Activated CD8-positive, alpha-beta memory T cell treated with anti-CD3 and anti-CD28 coated beads, Interleukin-2, amount 10 ng/mL, durations not matched to agents 7 days and 5 days (primary cell): ENCODE measurements around the gene INVS. TPM values are rescaled to one million over a fixed set of nuclear protein-coding genes. Genes with fewer than 3 reads are reported as not detected.
"Not testable (repeated sequence)": the region's sequence is repeated elsewhere in the genome, so short reads cannot be mapped to it uniquely, and the experiment has no call there.

ENCODE experiments used
- ATAC-seq: fragments of 150-1000 bp; cut with Tn5 transposase; one replicate; pipeline ENCODE4 v1.10.0; 2021; ENCODE audit warnings: moderate library complexity
- CTCF ChIA-PET: fragments of 350-600 bp; sonication (Branson Sonifier 250); formaldehyde crosslinking; loops from one replicate; lab custom pipeline; 2021; ENCODE audit warnings: antibody characterized with exemption; lab: Charles Lee
- DNase-seq: peaks from one replicate; pipeline ENCODE4 v3.0.0-alpha.2; 2020
- H3K27ac Mint-ChIP-seq: one replicate; pipeline ENCODE4 v1.8.0; 2021; ENCODE audit warnings: mild to moderate bottlenecking, mixed read lengths
- H3K27me3 Mint-ChIP-seq: one replicate; pipeline ENCODE4 v1.8.0; 2021; ENCODE audit warnings: mixed read lengths
- H3K36me3 Mint-ChIP-seq: one replicate; pipeline ENCODE4 v1.8.0; 2021; ENCODE audit warnings: mild to moderate bottlenecking, mixed read lengths
- H3K4me1 Mint-ChIP-seq: one replicate; pipeline ENCODE4 v1.8.0; 2021; ENCODE audit warnings: mixed read lengths
- H3K4me3 Mint-ChIP-seq: one replicate; pipeline ENCODE4 v1.8.0; 2021; ENCODE audit warnings: mild to moderate bottlenecking, moderate library complexity, mixed read lengths
- H3K9me3 Mint-ChIP-seq: one replicate; pipeline ENCODE4 v1.8.0; 2022; ENCODE audit warnings: low read depth, mixed read lengths
- total RNA-seq, 2 experiments: library from RNA; stranded (reverse); gene quantifications; one replicate each; pipeline ENCODE4 v1.2.3, GENCODE V29; 2021

Gene INVS, protein sequence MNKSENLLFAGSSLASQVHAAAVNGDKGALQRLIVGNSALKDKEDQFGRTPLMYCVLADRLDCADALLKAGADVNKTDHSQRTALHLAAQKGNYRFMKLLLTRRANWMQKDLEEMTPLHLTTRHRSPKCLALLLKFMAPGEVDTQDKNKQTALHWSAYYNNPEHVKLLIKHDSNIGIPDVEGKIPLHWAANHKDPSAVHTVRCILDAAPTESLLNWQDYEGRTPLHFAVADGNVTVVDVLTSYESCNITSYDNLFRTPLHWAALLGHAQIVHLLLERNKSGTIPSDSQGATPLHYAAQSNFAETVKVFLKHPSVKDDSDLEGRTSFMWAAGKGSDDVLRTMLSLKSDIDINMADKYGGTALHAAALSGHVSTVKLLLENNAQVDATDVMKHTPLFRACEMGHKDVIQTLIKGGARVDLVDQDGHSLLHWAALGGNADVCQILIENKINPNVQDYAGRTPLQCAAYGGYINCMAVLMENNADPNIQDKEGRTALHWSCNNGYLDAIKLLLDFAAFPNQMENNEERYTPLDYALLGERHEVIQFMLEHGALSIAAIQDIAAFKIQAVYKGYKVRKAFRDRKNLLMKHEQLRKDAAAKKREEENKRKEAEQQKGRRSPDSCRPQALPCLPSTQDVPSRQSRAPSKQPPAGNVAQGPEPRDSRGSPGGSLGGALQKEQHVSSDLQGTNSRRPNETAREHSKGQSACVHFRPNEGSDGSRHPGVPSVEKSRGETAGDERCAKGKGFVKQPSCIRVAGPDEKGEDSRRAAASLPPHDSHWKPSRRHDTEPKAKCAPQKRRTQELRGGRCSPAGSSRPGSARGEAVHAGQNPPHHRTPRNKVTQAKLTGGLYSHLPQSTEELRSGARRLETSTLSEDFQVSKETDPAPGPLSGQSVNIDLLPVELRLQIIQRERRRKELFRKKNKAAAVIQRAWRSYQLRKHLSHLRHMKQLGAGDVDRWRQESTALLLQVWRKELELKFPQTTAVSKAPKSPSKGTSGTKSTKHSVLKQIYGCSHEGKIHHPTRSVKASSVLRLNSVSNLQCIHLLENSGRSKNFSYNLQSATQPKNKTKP
- 10 to 100 TPM; 21.3 TPM for total RNA-seq

DNA sequence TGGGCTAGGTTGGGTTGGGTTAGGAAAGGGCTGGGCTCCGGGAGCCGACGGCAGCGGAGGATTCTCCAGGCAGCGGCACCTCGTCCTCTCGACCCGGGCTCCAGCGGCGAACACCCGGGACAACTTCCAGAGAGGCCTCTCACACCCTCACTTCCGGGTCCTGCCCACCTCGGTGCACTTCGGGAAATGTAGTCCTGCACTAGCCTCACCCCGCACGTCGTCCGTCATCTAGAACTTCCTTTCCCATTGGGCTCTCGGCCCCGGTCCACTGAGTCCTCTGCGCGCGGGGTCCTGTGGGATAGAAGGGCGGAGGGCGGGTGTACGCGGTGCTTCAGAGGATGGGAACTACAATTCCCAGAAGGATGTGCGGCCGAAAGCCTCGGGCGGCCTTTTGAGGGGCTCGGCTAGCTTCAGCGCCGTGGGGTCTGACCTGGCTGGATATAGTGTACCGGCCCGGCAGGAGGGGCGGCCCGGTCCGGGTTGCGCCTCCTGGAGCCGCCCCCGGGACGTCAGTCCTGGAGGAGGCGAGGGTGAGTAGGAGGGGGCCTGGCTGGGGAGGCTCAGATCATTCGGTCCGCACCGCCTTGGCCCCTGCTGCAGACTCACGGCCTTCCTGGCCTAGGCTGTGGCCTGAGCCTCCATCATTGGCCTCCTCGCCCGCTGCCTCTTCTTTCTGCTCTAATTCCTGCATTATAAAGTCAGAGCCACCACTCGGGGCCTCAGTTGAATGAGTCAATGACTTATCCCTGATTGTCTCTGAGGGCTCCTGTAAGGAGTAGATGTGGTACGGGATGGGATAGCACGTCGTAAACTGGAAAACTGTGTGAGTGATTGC is at the start of gene INVS, which contains the start of gene ERP44:
Gene INVS, plus strand, starts transcription at position 357 of the 835 bp plus-strand sequence. CDS start 5,279 bp downstream, outside the sequence.
Gene ERP44, minus strand, starts transcription at position 114 of the 835 bp plus-strand sequence. CDS start 160 bp downstream, outside the sequence.
- CTCF ChIA-PET, result no interaction called here
- H3K9me3 Mint-ChIP-seq, result no peaks in the 10 kb centered on the region
- ATAC-seq (peak; percentile 99), DNase-seq (peak; percentile 99)
- H3K27ac Mint-ChIP-seq, result peak within 1 kb of the TSS; percentile 95
- H3K36me3 Mint-ChIP-seq, result peaks cover 5% of the 10 kb centered on the region
- H3K4me1 Mint-ChIP-seq, result peaks cover 23% of the 10 kb centered on the region
- peak within 1 kb of the TSS; percentile 99 for H3K4me3 Mint-ChIP-seq
- no peaks in the 10 kb centered on the region for H3K27me3 Mint-ChIP-seq

DNA sequence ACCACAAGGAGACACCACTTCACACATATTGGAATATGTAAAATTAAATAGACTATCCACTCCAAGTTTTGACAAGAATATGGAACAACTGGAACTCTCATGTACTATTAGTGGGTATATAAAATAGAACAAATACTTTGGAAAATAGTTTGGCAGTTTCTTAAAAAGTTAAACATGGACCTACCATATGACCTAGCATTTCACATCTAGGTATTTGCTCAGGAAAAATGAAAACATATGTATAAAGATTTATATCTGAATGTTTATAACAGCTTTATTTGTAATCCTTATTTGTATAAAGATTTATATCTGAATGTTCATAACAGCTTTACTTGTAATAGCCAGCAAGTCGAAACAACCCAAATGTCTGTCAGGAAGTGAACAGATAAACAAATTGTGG is 49.5 kb upstream of the INVS start:
- peaks cover 37% of the 10 kb centered on the region for H3K36me3 Mint-ChIP-seq
- H3K4me1 Mint-ChIP-seq, result no peaks in the 10 kb centered on the region
- no peak overlapping the region for H3K27ac Mint-ChIP-seq
- no peak for ATAC-seq
- H3K9me3 Mint-ChIP-seq, result no peaks in the 10 kb centered on the region
- no peaks in the 10 kb centered on the region for H3K27me3 Mint-ChIP-seq
- H3K4me3 Mint-ChIP-seq, result no peak overlapping the region
- DNase-seq, result no peak
- CTCF ChIA-PET, result no interaction called here

DNA sequence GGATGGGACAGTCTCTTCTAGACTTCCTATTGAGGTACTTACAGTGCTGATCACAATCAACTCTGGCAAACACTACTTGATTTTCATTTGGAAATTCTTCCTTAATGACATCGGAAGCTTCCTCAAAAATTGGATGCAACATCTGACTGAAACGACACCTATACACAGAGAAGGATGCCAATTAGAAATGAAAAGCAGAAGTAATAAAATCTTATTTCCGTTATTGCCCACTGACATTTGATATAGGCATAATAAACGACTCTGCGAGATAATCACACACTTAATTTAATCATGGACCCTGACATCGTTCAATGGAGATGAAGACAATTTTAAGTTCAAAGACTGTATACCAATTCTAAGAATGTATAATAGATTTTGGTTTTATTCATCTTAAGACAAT is 46.7 kb upstream of the INVS start:
- peaks cover 24% of the 10 kb centered on the region for H3K36me3 Mint-ChIP-seq
- H3K27ac Mint-ChIP-seq, result no peak overlapping the region
- no peaks in the 10 kb centered on the region for H3K4me1 Mint-ChIP-seq
- H3K9me3 Mint-ChIP-seq, result no peaks in the 10 kb centered on the region
- H3K4me3 Mint-ChIP-seq, result no peak overlapping the region
- CTCF ChIA-PET, result no interaction called here
- ATAC-seq, result no peak
- no peaks in the 10 kb centered on the region for H3K27me3 Mint-ChIP-seq
- DNase-seq, result no peak

DNA sequence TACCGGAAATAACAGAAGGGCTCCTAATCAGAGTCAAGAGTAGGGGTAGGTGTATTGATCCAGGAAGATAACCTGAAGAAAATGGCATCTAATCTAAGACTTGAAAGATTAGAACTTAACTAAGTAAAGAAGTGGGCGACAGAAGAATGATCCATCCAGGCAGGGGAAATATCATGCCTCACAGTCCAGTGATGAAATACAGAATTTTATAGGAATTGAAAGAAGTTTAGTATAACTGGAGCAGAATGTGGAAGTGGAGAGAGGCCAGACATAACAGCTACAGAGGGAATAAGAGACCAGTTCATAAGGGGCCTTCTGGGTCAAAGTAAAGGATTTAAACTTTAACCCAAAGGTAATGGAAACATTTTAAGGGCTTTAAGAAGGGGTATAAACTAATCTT is 42.5 kb upstream of the INVS start:
- DNase-seq, result no peak
- peaks cover 17% of the 10 kb centered on the region for H3K36me3 Mint-ChIP-seq
- no peaks in the 10 kb centered on the region for H3K27me3 Mint-ChIP-seq
- CTCF ChIA-PET, result no interaction called here
- no peak for ATAC-seq
- no peaks in the 10 kb centered on the region for H3K4me1 Mint-ChIP-seq
- no peak overlapping the region for H3K27ac Mint-ChIP-seq
- H3K4me3 Mint-ChIP-seq, result no peak overlapping the region
- H3K9me3 Mint-ChIP-seq, result no peaks in the 10 kb centered on the region

DNA sequence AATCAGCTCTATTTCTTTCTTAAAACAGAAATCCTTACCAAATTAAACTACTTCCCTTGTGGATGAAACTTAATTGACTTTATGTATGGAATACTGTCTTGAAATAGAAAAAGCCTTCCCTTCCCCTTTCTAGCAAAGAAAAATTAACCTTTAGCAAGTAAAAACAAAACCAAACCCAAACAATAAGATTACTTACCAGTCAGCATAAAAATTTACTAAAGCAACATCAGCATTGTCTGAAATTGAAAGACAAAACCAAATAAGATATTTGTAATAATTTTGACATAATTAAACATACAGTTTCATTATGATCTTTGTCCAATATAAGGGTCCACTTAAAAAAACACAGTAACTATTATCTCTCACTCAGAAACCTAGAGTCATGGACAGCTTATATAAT is 41.4 kb upstream of the INVS start:
- no peak for ATAC-seq
- no peaks in the 10 kb centered on the region for H3K4me1 Mint-ChIP-seq
- DNase-seq, result no peak
- CTCF ChIA-PET, result no interaction called here
- H3K27ac Mint-ChIP-seq, result no peak overlapping the region
- no peaks in the 10 kb centered on the region for H3K9me3 Mint-ChIP-seq
- H3K36me3 Mint-ChIP-seq, result peaks cover 14% of the 10 kb centered on the region
- H3K27me3 Mint-ChIP-seq, result no peaks in the 10 kb centered on the region
- no peak overlapping the region for H3K4me3 Mint-ChIP-seq

DNA sequence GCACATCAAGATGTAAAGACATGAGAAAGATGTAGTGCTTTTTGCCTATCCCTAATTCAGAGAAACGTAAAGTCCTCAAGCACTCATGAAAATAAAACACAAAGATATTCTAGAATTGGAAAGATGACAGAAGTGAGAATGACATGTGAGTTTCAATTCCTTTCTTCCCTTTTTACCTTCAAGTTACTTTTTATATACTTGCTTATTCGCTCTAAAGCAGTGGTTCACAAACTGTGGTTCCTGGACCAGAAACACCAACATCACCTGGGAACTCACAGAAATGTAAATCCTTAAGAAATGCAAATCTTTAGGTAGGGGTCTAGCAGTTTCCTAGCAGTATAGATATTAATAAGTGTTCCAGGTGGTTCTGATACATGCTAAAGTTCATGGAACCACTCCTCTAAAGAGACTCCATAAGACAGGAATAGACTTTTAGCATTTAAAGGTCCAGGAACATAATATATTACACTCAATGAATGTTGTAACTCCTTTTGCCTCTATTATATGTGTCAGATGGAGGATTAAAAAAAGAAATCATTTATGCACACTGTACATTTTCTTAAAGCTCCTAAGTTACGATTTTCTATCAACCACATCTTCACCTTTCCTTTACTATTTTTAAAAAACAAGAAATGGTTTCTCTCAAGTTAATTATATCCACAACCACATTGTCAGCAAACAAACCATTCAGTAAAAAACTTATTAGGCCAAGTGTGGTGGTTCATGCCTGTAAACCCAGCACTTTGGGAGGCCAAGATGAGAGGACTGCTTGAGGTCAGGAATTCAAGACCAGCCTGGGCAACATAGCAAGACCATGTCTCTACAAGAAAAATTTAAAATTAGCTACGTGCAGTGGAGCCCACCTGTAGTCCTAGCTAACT is 40.1 kb upstream of the INVS start:
- H3K27ac Mint-ChIP-seq, result no peak overlapping the region
- DNase-seq, result no peak
- no peaks in the 10 kb centered on the region for H3K27me3 Mint-ChIP-seq
- peaks cover 14% of the 10 kb centered on the region for H3K36me3 Mint-ChIP-seq
- no peaks in the 10 kb centered on the region for H3K9me3 Mint-ChIP-seq
- no peak overlapping the region for H3K4me3 Mint-ChIP-seq
- no peaks in the 10 kb centered on the region for H3K4me1 Mint-ChIP-seq
- CTCF ChIA-PET, result no interaction called here
- ATAC-seq, result no peak

DNA sequence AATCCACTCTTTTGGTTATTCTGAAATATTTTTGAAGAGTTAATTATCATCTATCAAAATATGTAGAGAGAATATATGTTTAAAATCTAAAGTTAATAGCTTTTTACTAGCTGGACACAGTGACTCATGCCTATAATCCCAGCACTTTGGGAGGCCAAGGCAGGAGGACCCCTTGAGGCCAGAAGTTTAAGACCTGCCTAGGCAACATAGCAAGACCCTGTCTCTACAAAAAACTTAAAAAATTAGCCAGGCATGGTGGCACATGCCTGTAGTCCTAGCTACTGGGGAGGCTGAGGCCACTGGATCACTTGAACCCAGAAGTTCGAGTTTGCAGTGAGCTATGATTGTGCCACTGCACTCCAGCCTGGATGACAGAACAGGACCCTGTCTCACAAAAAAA is 36.4 kb upstream of the INVS start:
- DNase-seq, ATAC-seq, H3K27me3 Mint-ChIP-seq, H3K4me3 Mint-ChIP-seq, H3K9me3 Mint-ChIP-seq, H3K4me1 Mint-ChIP-seq, H3K27ac Mint-ChIP-seq: not testable (repeated sequence)
- H3K36me3 Mint-ChIP-seq, result peaks cover 16% of the 10 kb centered on the region
- CTCF ChIA-PET, result interaction anchor here (0.8 kb wide), 1 partner anchor 10 kb away, joined by 3 read pairs; no protein-coding TSS in a partner anchor

DNA sequence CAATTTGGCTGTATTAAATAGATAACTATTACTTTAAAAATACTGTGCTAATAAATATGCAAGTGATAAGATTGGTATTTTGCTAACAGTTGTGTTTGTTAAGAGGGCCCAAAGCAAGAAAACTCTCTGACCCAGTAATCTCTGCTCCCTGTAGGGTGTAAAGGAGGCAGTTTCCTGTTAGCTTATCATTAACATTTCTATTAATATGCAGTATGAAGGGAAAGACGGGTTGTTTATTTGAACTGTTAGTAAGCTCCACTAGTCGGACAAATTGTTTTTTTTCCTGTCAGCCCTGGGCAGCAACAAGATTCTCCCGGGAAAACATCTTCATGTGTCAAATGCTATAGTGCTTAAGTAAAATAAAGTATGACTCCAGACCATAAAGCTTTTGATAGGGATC is 35.9 kb upstream of the INVS start:
- no peaks in the 10 kb centered on the region for H3K27me3 Mint-ChIP-seq
- peaks cover 9% of the 10 kb centered on the region for H3K4me1 Mint-ChIP-seq
- H3K27ac Mint-ChIP-seq, result no peak overlapping the region
- ATAC-seq (no peak), DNase-seq (no peak)
- no peaks in the 10 kb centered on the region for H3K9me3 Mint-ChIP-seq
- no peak overlapping the region for H3K4me3 Mint-ChIP-seq
- CTCF ChIA-PET, result interaction anchor here (0.8 kb wide), 1 partner anchor 10 kb away, joined by 3 read pairs; no protein-coding TSS in a partner anchor
- H3K36me3 Mint-ChIP-seq, result peaks cover 16% of the 10 kb centered on the region

DNA sequence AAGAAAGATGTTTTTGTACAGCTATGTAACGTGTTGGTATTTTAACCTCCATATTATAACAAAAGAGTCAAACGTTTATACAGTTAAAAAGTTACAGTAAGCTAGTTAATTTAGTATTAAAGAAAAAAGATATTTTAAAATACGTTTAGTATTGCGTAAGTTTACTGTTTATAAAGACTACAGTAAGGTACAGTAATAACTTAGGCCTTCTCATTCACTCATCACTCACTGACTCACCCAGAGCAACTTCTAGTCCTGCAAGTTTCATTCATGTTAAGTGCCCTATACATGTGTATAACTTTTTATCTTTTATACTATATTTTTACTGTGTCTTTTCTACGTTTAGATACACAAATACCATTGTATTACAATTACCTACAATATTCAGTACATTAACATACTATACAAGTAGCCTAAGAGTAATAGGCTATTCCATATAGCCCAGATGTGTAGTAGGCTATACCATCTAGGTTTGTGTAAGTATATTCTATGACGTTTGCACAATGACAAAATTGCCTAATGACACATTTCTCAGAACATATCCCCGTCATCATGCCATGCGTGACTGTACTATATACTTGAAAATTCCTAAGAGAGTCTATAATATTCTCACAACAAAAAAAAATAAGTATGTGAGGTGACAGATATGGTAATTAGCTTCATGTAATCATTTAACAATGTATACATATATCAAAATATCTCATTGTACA is 34.0 kb upstream of the INVS start:
- peaks cover 9% of the 10 kb centered on the region for H3K4me1 Mint-ChIP-seq
- CTCF ChIA-PET, result no interaction called here

DNA sequence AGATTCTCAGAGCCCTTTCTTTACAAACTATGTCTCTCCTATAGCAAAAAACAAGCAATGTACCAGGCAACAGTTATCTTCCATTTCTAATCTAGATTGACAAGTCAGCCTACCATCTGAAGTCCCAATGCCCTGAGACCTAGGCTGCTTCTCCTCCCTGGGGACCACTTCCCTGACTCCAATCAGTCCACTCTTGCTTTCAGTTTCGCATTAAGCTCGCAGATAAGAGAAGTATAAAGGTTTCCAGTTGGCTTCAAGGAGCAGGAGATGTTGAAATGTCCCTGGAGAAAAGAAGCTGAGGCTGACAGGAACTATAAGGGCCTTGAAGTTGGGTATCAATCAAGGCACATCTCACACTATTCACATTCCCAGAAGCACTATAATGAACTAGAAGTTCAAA is 32.5 kb upstream of the INVS start:
- DNase-seq, result no peak
- Mint-ChIP-seq H3K27ac (no peak overlapping the region), H3K4me3 (no peak overlapping the region), H3K27me3 (no peaks in the 10 kb centered on the region), H3K36me3 (peaks cover 10% of the 10 kb centered on the region), H3K9me3 (no peaks in the 10 kb centered on the region), H3K4me1 (peaks cover 13% of the 10 kb centered on the region)
- CTCF ChIA-PET, result interaction anchor here (1.1 kb wide), 1 partner anchor 535 kb away, joined by 3 read pairs; no protein-coding TSS in a partner anchor
- ATAC-seq, result no peak

More for the DNA sequence above, 34.0 kb upstream of the INVS start:
- no peak overlapping the region for H3K27ac Mint-ChIP-seq
- no peak for DNase-seq
- H3K9me3 Mint-ChIP-seq, result no peaks in the 10 kb centered on the region
- peaks cover 10% of the 10 kb centered on the region for H3K36me3 Mint-ChIP-seq
- no peak overlapping the region for H3K4me3 Mint-ChIP-seq
- H3K27me3 Mint-ChIP-seq, result no peaks in the 10 kb centered on the region
- ATAC-seq, result no peak

DNA sequence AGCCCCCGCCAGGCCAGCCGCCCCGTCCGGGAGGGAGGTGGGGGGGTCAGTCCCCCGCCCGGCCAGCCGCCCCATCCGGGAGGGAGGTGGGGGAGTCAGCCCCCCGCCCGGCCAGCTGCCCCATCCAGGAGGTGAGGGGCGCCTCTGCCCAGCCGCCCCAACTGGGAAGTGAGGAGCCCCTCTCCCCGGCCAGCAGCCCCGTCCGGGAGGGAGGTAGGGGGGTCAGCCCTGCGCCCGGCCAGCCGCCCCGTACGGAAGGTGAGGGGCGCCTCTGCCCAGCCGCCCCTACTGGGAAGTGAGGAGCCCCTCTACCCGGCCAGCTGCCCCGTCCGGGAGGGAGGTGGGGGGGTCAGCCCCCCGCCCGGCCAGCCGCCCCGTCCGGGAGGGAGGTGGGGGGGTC is 31.1 kb upstream of the INVS start:
- H3K9me3 Mint-ChIP-seq, DNase-seq, CTCF ChIA-PET, H3K27ac Mint-ChIP-seq, H3K27me3 Mint-ChIP-seq, ATAC-seq, H3K4me3 Mint-ChIP-seq: not testable (repeated sequence)
- Mint-ChIP-seq H3K4me1 (peaks cover 13% of the 10 kb centered on the region), H3K36me3 (peaks cover 13% of the 10 kb centered on the region)
